SK-N-MC (cell line): ENCODE measurements around the gene GSE1.

ENCODE experiments used
- EZH2 ChIP-seq: fragments of 200-600 bp; sonication (generic); IDR thresholded peaks from one replicate; pipeline ENCODE4 v1.6.1; 2017; ENCODE audit warnings: antibody characterized with exemption
- FOXP2 ChIP-seq: optimal IDR thresholded peaks from 2 replicates; pipeline ENCODE3; 2011; ENCODE audit warnings: mild to moderate bottlenecking, moderate library complexity; ENCODE audit not compliant: insufficient read depth; ENCODE audit errors: extremely low read length, control extremely low read depth

- no peak for TF ChIP-seq FOXP2
- TF ChIP-seq EZH2, result no peak
Measured at GRCh38 chr16:85607321-85607765, 5.8 kb upstream of the GSE1 start.
